Cardiac fibroblast (primary cell): ENCODE results near the gene RELN.

Experiments used
- DNase-seq, 2 donors: peaks; one replicate each; pipeline versions ENCODE4 v3.0.0 to v3.0.0-alpha.2; 2010; ENCODE audit warnings: low read depth in 2 of 2
- H3K4me3 ChIP-seq, 2 donors: replicated peaks in 1 of 2; 1 replicate in 1 of 2; 2 replicates in 1 of 2; pipeline ENCODE4 v1.5.1; 2011; ENCODE audit warnings: low read depth in 2 of 2, low read length in 2 of 2, mild to moderate bottlenecking in 2 of 2, moderate library complexity in 1 of 2
- CTCF ChIP-seq: IDR thresholded peaks from one replicate; pipeline ENCODE4 v1.5.1; 2011; ENCODE audit warnings: low read depth, mild to moderate bottlenecking, low read length, inconsistent platforms

The RELN gene

GRCh38 chr7:103985565-103986126 lies 3.8 kb downstream of the RELN start:
- no peak for TF ChIP-seq CTCF
- no peak for DNase-seq
- no peak overlapping the region for H3K4me3 ChIP-seq

GRCh38 chr7:103984050-103984449 lies 5.4 kb downstream of the RELN start:
- no peak for DNase-seq

GRCh38 chr7:103983201-103983977 lies 6.1 kb downstream of the RELN start:
- DNase-seq = no peak
- no peak for TF ChIP-seq CTCF
- H3K4me3 ChIP-seq = no peak overlapping the region

More at GRCh38 chr7:103984050-103984449, 5.4 kb downstream of the RELN start:
- no peak for TF ChIP-seq CTCF
- H3K4me3 ChIP-seq = no peak overlapping the region

GRCh38 chr7:103981003-103981423 lies 8.4 kb downstream of the RELN start:
- no peak overlapping the region for H3K4me3 ChIP-seq
- TF ChIP-seq CTCF = no peak

GRCh38 chr7:103972779-103973434 lies 16.6 kb downstream of the RELN start:
- TF ChIP-seq CTCF = no peak
- DNase-seq = no peak
- H3K4me3 ChIP-seq = no peak overlapping the region

More at GRCh38 chr7:103981003-103981423, 8.4 kb downstream of the RELN start:
- DNase-seq = no peak

GRCh38 chr7:103967401-103967800 lies 22.1 kb downstream of the RELN start:
- no peak for TF ChIP-seq CTCF
- DNase-seq = no peak
- H3K4me3 ChIP-seq = no peak overlapping the region
